NB4 (cell line): Measurements from ENCODE around the gene ZNF23.

Experiments used
- POLR2A ChIP-seq: IDR thresholded peaks from 2 replicates; pipeline ENCODE4 v1.6.1; 2011; ENCODE audit warnings: mild to moderate bottlenecking; ENCODE audit not compliant: insufficient read length; ENCODE audit errors: extremely low read depth
- TF ChIP-seq, protein P1 (sequence below): IDR thresholded peaks from one replicate; pipeline ENCODE4 v1.5.1; 2012; ENCODE audit warnings: low read depth, low read length

DNA sequence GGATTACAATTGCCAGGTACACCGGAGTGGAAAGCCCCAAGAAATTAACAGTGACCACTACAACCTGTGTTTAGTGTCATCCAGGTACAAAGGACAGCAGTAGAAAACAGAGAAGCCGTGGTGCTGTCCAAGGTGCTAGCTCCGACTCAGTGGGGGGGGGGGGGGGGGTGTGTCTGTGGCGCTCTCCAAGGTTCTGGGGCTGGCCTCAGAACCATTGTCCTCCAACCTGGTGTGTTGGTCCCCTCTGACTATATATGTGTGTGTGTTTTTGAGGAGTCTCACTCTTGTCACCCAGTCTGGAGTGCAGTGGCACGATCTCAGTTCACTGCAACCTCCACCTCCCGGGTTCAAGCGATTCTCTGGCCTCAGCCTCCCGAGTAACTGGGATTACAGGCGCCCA, 5.8 kb upstream of the ZNF23 start:
- TF ChIP-seq, protein P1, sequence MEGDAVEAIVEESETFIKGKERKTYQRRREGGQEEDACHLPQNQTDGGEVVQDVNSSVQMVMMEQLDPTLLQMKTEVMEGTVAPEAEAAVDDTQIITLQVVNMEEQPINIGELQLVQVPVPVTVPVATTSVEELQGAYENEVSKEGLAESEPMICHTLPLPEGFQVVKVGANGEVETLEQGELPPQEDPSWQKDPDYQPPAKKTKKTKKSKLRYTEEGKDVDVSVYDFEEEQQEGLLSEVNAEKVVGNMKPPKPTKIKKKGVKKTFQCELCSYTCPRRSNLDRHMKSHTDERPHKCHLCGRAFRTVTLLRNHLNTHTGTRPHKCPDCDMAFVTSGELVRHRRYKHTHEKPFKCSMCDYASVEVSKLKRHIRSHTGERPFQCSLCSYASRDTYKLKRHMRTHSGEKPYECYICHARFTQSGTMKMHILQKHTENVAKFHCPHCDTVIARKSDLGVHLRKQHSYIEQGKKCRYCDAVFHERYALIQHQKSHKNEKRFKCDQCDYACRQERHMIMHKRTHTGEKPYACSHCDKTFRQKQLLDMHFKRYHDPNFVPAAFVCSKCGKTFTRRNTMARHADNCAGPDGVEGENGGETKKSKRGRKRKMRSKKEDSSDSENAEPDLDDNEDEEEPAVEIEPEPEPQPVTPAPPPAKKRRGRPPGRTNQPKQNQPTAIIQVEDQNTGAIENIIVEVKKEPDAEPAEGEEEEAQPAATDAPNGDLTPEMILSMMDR = no peak
- no peak for TF ChIP-seq POLR2A
